HepG2 (cell line): Measurements from ENCODE around the gene DIS3L2. TPM values are rescaled to one million over a fixed set of nuclear protein-coding genes. Genes with fewer than 3 reads are reported as not detected.

Experiments
- ATAC-seq: fragments of 200-7000 bp; cut with Tn5 transposase; 3 replicates; pipeline ENCODE4 v1.9.1; 2020; ENCODE audit warnings: mild to moderate bottlenecking, moderate library complexity
- BruUV-seq: library from RNA; stranded (reverse); fragments of 400-500 nt; replicated peaks from 2 replicates; lab custom pipeline; 2021; lab: Mats Ljungman, UMichigan
- CTCF ChIA-PET: fragments of 300-600 bp; formaldehyde crosslinking; extraction: SDS; loops from one replicate; lab custom pipeline; 2021; ENCODE audit warnings: low total read pairs, inconsistent platforms, low intra/inter-chr PET ratio; lab: Yijun Ruan, JAX
- POLR2A ChIA-PET: fragments of 350-600 bp; sonication (Branson Sonifier 250); formaldehyde crosslinking; loops from one replicate; lab custom pipeline; 2020; ENCODE audit warnings: antibody characterized with exemption, inconsistent platforms; lab: Yijun Ruan, JAX
- DNase-seq: peaks from one replicate; pipeline ENCODE4 v3.0.0-alpha.2; 2015; ENCODE audit warnings: low spot score
- FAIRE-seq: peaks from 3 replicates; lab custom pipeline; 2011; peaks lifted over from hg19 to GRCh38; lab: Jason Lieb, UNC
- H2AFZ ChIP-seq: one replicate; pipeline ENCODE4 v1.6.1; 2011; ENCODE audit warnings: low read length, inconsistent platforms
- H3K27ac ChIP-seq: fragments of 300-600 bp; 3 replicates; pipeline ENCODE4 v1.8.0; 2011; ENCODE audit warnings: mixed run types, mild to moderate bottlenecking, mixed read lengths, low read length, inconsistent platforms; ENCODE audit not compliant: insufficient read depth; ENCODE audit errors: extremely low read length
- H3K27me3 ChIP-seq, 2 experiments: fragments of 200-600 bp in 1 of 2; 2 replicates in 1 of 2; 3 replicates in 1 of 2; pipeline versions ENCODE4 v1.6.0 to v1.8.0; 2011; ENCODE audit warnings: low read length in 2 of 2, mild to moderate bottlenecking in 2 of 2, moderate library complexity in 2 of 2, inconsistent platforms in 1 of 2; ENCODE audit not compliant: insufficient read depth in 2 of 2, control insufficient read depth in 1 of 2
- H3K36me3 ChIP-seq, 2 experiments: fragments of 200-600 bp in 1 of 2; replicated peaks in 1 of 2; 2 replicates in 1 of 2; 3 replicates in 1 of 2; pipeline versions ENCODE4 v1.5.1 to v1.8.0; 2011; ENCODE audit warnings: low read length in 2 of 2, inconsistent platforms in 1 of 2; ENCODE audit not compliant: insufficient read depth in 2 of 2, control insufficient read depth in 1 of 2
- H3K4me1 ChIP-seq: 2 replicates; pipeline ENCODE4 v1.5.1; 2012; ENCODE audit warnings: low read length, inconsistent platforms; ENCODE audit not compliant: insufficient read depth
- H3K4me2 ChIP-seq: 2 replicates; pipeline ENCODE4 v1.6.0; 2011; ENCODE audit warnings: low read depth, low read length, inconsistent platforms
- H3K4me3 ChIP-seq, 3 experiments: fragments of 200-600 bp in 1 of 3; sonication (generic), shearing (Covaris generic) in 1 of 3; replicated peaks in 1 of 3; 2 replicates each; pipeline ENCODE4 v1.5.1; 2011 to 2016; ENCODE audit warnings: low read length in 3 of 3, inconsistent platforms in 2 of 3, low read depth in 2 of 3, mild to moderate bottlenecking in 2 of 3, control low read depth in 1 of 3, mixed read lengths in 1 of 3; ENCODE audit not compliant: insufficient read depth in 1 of 3
- H3K79me2 ChIP-seq: one replicate; pipeline ENCODE4 v1.6.1; 2011; ENCODE audit warnings: low read length, inconsistent platforms; ENCODE audit not compliant: insufficient read depth
- H3K9ac ChIP-seq: 2 replicates; pipeline ENCODE4 v1.6.0; 2011; ENCODE audit warnings: mild to moderate bottlenecking, low read depth, low read length, inconsistent platforms; ENCODE audit not compliant: insufficient read depth
- H3K9me3 ChIP-seq: 2 replicates; pipeline ENCODE4 v1.5.1; 2012; ENCODE audit warnings: mild to moderate bottlenecking, low read length
- H4K20me1 ChIP-seq: 2 replicates; pipeline ENCODE4 v1.6.0; 2011; ENCODE audit warnings: inconsistent platforms, mild to moderate bottlenecking, low read length, moderate library complexity; ENCODE audit not compliant: insufficient read depth
- GABPB1 ChIP-seq: IDR thresholded peaks from 2 replicates; pipeline ENCODE4 v1.6.1; 2016; ENCODE audit warnings: mild to moderate bottlenecking, missing genetic modification reagents, moderate library complexity, missing compliant biosample characterization
- GTF2F1 ChIP-seq: fragments of 150-350 bp; IDR thresholded peaks from 2 replicates; pipeline ENCODE4 v1.6.1; 2014; ENCODE audit warnings: low read length
- HBP1 ChIP-seq: IDR thresholded peaks from 2 replicates; pipeline ENCODE4 v1.6.1; 2016; ENCODE audit warnings: low read depth, control low read depth
- NR3C1 ChIP-seq: sonication (generic); formaldehyde crosslinking; IDR thresholded peaks from 2 replicates; pipeline ENCODE4 v1.4.0; 2020; ENCODE audit warnings: missing genetic modification reagents
- ZNF225 ChIP-seq: sonication (generic); formaldehyde crosslinking; IDR thresholded peaks from 2 replicates; pipeline ENCODE4 v1.4.0; 2020; ENCODE audit warnings: mild to moderate bottlenecking, missing genetic modification reagents
- WGBS: methylation state at CpG from one replicate; pipeline ENCODE4 v1.1.6; 2017; ENCODE audit warnings: low lambda C conversion rate; 5-methylcytosine and 5-hydroxymethylcytosine counted together
- in situ Hi-C: cut with HindIII; loops from 2 replicates; pipeline ENCODE4 v1.10.0; 2017; ENCODE audit warnings: low pct_unique_long_range_greater_than_20kb; ENCODE audit not compliant: extremely low pct_ligation_motif_present
- intact Hi-C: fragments of 100-400 bp; cut with micrococcal nuclease; formaldehyde crosslinking; loops from one replicate; pipeline ENCODE4 v1.10.0; 2022; ENCODE audit not compliant: unreplicated experiment
- polyA plus RNA-seq, 8 experiments: library from polyadenylated mRNA; depleted of rRNA in 3 of 8; stranded (reverse) in 7 of 8; unstranded in 1 of 8; fragments of >200 nt; fragmentation: Illumina TruSeq in 4 of 8; extraction: Trizol in 4 of 8; gene quantifications; 2 replicates each; pipeline versions ENCODE4 v1.2.1 to v1.2.3, GENCODE V29; 2011 to 2016; ENCODE audit warnings: low read depth in 4 of 8, missing spikeins in 1 of 8, mixed read lengths in 1 of 8; ENCODE audit not compliant: insufficient read depth in 1 of 8
- total RNA-seq, 5 experiments: library from RNA; depleted of rRNA; stranded (reverse); fragments of >200 nt; fragmentation: Illumina TruSeq; extraction: Trizol; gene quantifications; 2 replicates each; pipeline ENCODE4 v1.2.3, GENCODE V29; 2016; ENCODE audit warnings: low read depth in 1 of 5

Gene DIS3L2
- total and polyA plus RNA-seq, 2 of the 13 experiments (the other 11 are each of a cell fraction or from before 2014, with no cell fraction given) = 7.0 to 23.9 TPM

- TF ChIP-seq HBP1 (CRISPR knock-in tag) (no peak), ZNF225 (CRISPR knock-in tag) (no peak), NR3C1 (CRISPR knock-in tag) (no peak)
Measured at GRCh38 chr2:232053777-232054176, 92.3 kb downstream of the DIS3L2 start (continued).

GRCh38 chr2:232058063-232058877, 96.8 kb downstream of the DIS3L2 start:
- no peak for TF ChIP-seq GTF2F1
- no peak for TF ChIP-seq GABPB1 (CRISPR knock-in tag)
- Histone ChIP-seq H3K4me1 (no peaks in the 10 kb centered on the region), H3K4me3 (no peak overlapping the region), H3K27me3 (no peaks in the 10 kb centered on the region), H3K27ac (no peak overlapping the region), H2AFZ (no peak overlapping the region), H3K79me2 (no peaks in the 10 kb centered on the region), H3K4me2 (no peak overlapping the region), H3K9me3 (no peaks in the 10 kb centered on the region), H3K36me3 (no peaks in the 10 kb centered on the region), H3K9ac (no peak overlapping the region), H4K20me1 (no peaks in the 10 kb centered on the region)
- ATAC-seq (no peak), FAIRE-seq (no peak), DNase-seq (no peak)
- POLR2A ChIA-PET = no interaction called here
- BruUV-seq = no TSS peak
- WGBS = 97% methylated on average over 5 of the region's 5 CpGs
- intact Hi-C loops = no loop called here
- in situ Hi-C loops = no loop called here
- CTCF ChIA-PET = no interaction called here
